GM21619 (cell line): ENCODE measurements around the gene EPB41L3.
"Not testable (repeated sequence)": the region's sequence is repeated elsewhere in the genome, so short reads cannot be mapped to it uniquely, and the experiment has no call there.

Source experiments
- ATAC-seq: cut with Tn5 transposase; IDR thresholded peaks from one replicate; pipeline ENCODE4 v1.9.1; 2021; ENCODE audit not compliant: unreplicated experiment

Gene EPB41L3

GRCh38 chr18:5500158-5500939, 43.4 kb downstream of the EPB41L3 start:
- ATAC-seq, result no peak

GRCh38 chr18:5498452-5498851, 45.3 kb downstream of the EPB41L3 start:
- no peak for ATAC-seq

- ATAC-seq, result no peak
Observed at GRCh38 chr18:5496305-5496704, 47.5 kb downstream of the EPB41L3 start.

GRCh38 chr18:5490753-5491480, 52.9 kb downstream of the EPB41L3 start:
- no peak for ATAC-seq

- no peak for ATAC-seq
Observed at GRCh38 chr18:5488844-5489243, 55.0 kb downstream of the EPB41L3 start.

- not testable (repeated sequence) for ATAC-seq
Observed at GRCh38 chr18:5488044-5488443, 55.8 kb downstream of the EPB41L3 start.

GRCh38 chr18:5484526-5484925, 59.3 kb downstream of the EPB41L3 start:
- no peak for ATAC-seq

- ATAC-seq, result no peak
Observed at GRCh38 chr18:5481621-5482020, 62.2 kb downstream of the EPB41L3 start.

- ATAC-seq, result no peak
Observed at GRCh38 chr18:5478261-5478660, 65.5 kb downstream of the EPB41L3 start.

- ATAC-seq, result no peak
Observed at GRCh38 chr18:5476961-5477800, 66.6 kb downstream of the EPB41L3 start.

GRCh38 chr18:5475267-5475666, 68.5 kb downstream of the EPB41L3 start:
- ATAC-seq, result no peak

- ATAC-seq, result no peak
Observed at GRCh38 chr18:5469340-5469739, 74.5 kb downstream of the EPB41L3 start.

- no peak for ATAC-seq
Observed at GRCh38 chr18:5468394-5468793, 75.4 kb downstream of the EPB41L3 start.

- ATAC-seq, result no peak
Observed at GRCh38 chr18:5467671-5468070, 76.1 kb downstream of the EPB41L3 start.

GRCh38 chr18:5466256-5466655, 77.5 kb downstream of the EPB41L3 start:
- ATAC-seq, result no peak

- ATAC-seq, result no peak
Observed at GRCh38 chr18:5464251-5464650, 79.5 kb downstream of the EPB41L3 start.

GRCh38 chr18:5463831-5464230, 80.0 kb downstream of the EPB41L3 start:
- no peak for ATAC-seq

GRCh38 chr18:5463390-5463789, 80.4 kb downstream of the EPB41L3 start:
- ATAC-seq, result no peak

- no peak for ATAC-seq
Observed at GRCh38 chr18:5462227-5462626, 81.6 kb downstream of the EPB41L3 start.

- ATAC-seq, result no peak
Observed at GRCh38 chr18:5461041-5461440, 82.8 kb downstream of the EPB41L3 start.

- no peak for ATAC-seq
Observed at GRCh38 chr18:5457462-5457957, 86.3 kb downstream of the EPB41L3 start.
